OCI-LY3 (cell line): ENCODE results near the gene COL4A3.

Experiments
- EZH2phosphoT487 ChIP-seq: fragments of 200-600 bp; shearing (Covaris generic); IDR thresholded peaks from 2 replicates; pipeline ENCODE4 v1.6.1; 2018; ENCODE audit warnings: antibody characterized with exemption, mixed run types, low read depth
- TF ChIP-seq, protein P1 (sequence below): fragments of 200-600, 300-600 bp; sonication (generic); IDR thresholded peaks from 2 replicates; pipeline ENCODE4 v1.5.1; 2014; ENCODE audit warnings: antibody characterized with exemption, low read length, low read depth

DNA sequence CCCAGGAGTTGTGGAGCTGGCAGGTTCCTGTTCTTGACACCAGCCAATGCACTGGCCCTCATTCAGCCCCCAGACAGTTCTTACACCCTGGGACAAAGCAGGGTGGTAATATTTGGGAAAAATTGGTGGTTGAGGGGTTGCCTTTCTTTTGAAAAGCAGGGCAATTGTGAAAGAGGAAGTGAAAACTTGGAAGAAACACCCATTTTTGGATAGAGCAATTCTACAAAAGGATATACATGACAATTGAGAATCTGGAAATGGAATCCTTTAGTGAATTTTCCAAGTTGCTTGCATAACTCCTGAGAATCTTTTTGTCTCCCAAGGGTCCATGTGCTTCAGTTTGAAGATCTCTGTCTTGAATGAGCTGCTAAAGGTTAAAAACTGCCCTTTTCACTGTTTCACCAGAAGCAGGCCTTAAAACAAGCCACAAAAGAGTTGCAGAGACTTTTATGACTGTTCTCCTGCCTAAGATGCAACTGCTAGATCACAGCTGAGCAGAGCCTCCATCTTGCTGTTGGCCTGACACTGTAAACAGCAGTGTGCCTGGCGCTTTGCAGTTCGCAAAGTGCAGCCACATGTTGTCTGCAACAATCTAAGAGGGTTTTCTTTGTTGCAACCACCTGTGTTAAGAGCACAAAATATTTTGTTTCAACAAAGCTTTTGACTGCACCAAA, 12.2 kb upstream of the COL4A3 start:
- TF ChIP-seq, protein P1, sequence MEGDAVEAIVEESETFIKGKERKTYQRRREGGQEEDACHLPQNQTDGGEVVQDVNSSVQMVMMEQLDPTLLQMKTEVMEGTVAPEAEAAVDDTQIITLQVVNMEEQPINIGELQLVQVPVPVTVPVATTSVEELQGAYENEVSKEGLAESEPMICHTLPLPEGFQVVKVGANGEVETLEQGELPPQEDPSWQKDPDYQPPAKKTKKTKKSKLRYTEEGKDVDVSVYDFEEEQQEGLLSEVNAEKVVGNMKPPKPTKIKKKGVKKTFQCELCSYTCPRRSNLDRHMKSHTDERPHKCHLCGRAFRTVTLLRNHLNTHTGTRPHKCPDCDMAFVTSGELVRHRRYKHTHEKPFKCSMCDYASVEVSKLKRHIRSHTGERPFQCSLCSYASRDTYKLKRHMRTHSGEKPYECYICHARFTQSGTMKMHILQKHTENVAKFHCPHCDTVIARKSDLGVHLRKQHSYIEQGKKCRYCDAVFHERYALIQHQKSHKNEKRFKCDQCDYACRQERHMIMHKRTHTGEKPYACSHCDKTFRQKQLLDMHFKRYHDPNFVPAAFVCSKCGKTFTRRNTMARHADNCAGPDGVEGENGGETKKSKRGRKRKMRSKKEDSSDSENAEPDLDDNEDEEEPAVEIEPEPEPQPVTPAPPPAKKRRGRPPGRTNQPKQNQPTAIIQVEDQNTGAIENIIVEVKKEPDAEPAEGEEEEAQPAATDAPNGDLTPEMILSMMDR = no peak
- TF ChIP-seq EZH2phosphoT487 = no peak
